SK-N-SH (cell line): ENCODE results near the gene CDK5R2.
"Not testable (repeated sequence)": the region's sequence is repeated elsewhere in the genome, so short reads cannot be mapped to it uniquely, and the experiment has no call there.

Experiments
- CTCF ChIP-seq: fragments of 200-600 bp; sonication (generic); IDR thresholded peaks from 2 replicates; pipeline ENCODE4 v1.6.1; 2017; ENCODE audit warnings: antibody characterized with exemption, mild to moderate bottlenecking, moderate library complexity
- EP300 ChIP-seq, 2 experiments: IDR thresholded peaks; 2 replicates each; pipeline versions ENCODE4 v1.4.0 to v1.6.1; 2012; ENCODE audit warnings: borderline replicate concordance in 1 of 2, low read depth in 1 of 2, low read length in 1 of 2
- EZH2phosphoT487 ChIP-seq: fragments of 200-600 bp; sonication (generic); IDR thresholded peaks from 2 replicates; pipeline ENCODE4 v1.6.1; 2017; ENCODE audit warnings: low read depth, mixed run types, mild to moderate bottlenecking, antibody characterized with exemption, moderate library complexity, borderline replicate concordance
- FOXJ3 ChIP-seq: sonication (generic); formaldehyde crosslinking; IDR thresholded peaks from 2 replicates; pipeline ENCODE4 v1.5.1; 2020; ENCODE audit warnings: mild to moderate bottlenecking, missing genetic modification reagents
- IRF3 ChIP-seq: fragments of 150-350 bp; IDR thresholded peaks from 2 replicates; pipeline ENCODE4 v1.6.1; 2016; ENCODE audit warnings: mild to moderate bottlenecking, low read depth, low read length
- NFIC ChIP-seq: IDR thresholded peaks from 2 replicates; pipeline ENCODE4 v1.4.0; 2012; ENCODE audit warnings: borderline replicate concordance
- POLR2AphosphoS5 ChIP-seq: IDR thresholded peaks from 2 replicates; pipeline ENCODE4 v1.6.1; 2012; ENCODE audit warnings: low read depth, low read length
- RAD21 ChIP-seq: IDR thresholded peaks from 2 replicates; pipeline ENCODE4 v1.6.1; 2012; ENCODE audit warnings: mild to moderate bottlenecking, low read length
- YY1 ChIP-seq: IDR thresholded peaks from 2 replicates; pipeline ENCODE4 v1.4.0; 2012; ENCODE audit warnings: low read depth, mild to moderate bottlenecking

GRCh38 chr2:218931751-218932150, 27.7 kb upstream of the CDK5R2 start:
- not testable (repeated sequence) for TF ChIP-seq CTCF; POLR2AphosphoS5; EP300 (IDR thresholded peaks at IDR 0.05; ENCODE audit: borderline replicate concordance in 1 of 2, low read depth in 1 of 2, low read length in 1 of 2); FOXJ3 (CRISPR knock-in tag); IRF3; RAD21; EZH2phosphoT487; NFIC; YY1
